Islet precursor cell (in vitro differentiated cells): ENCODE measurements around the gene ARL3.
"Not testable (repeated sequence)": the region's sequence is repeated elsewhere in the genome, so short reads cannot be mapped to it uniquely, and the experiment has no call there.

Source experiments
- DNase-seq: peaks from one replicate; pipeline ENCODE4 v3.0.0-alpha.2; 2018

Gene ARL3

GRCh38 chr10:102670065-102670670 lies 44.0 kb downstream of the ARL3 start:
- DNase-seq: no peak

- DNase-seq: peak; percentile 76
Observed at GRCh38 chr10:102669206-102670064, 44.8 kb downstream of the ARL3 start.

- DNase-seq: no peak
Observed at GRCh38 chr10:102668326-102669107, 45.7 kb downstream of the ARL3 start.

DNA sequence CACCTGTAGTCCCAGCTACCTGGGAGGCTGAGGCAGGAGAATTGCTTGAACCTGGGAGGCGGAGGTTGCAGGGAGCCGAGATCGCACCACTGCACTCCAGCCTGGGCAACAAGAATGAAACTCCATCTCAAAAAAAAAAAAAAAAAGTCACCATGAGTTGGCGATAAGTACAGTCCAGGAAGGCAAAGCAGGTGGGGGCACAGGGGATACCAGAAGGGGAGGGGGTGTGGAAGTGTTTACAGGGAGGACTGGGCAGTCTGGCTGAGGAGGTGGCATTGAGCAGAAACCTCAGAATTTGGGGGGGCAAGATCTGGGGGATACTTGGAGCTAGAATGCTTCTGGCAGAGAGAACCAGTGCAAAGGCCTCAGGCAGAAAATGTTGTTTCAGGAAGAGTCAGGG lies 46.8 kb downstream of the ARL3 start:
- DNase-seq: not testable (repeated sequence)

DNA sequence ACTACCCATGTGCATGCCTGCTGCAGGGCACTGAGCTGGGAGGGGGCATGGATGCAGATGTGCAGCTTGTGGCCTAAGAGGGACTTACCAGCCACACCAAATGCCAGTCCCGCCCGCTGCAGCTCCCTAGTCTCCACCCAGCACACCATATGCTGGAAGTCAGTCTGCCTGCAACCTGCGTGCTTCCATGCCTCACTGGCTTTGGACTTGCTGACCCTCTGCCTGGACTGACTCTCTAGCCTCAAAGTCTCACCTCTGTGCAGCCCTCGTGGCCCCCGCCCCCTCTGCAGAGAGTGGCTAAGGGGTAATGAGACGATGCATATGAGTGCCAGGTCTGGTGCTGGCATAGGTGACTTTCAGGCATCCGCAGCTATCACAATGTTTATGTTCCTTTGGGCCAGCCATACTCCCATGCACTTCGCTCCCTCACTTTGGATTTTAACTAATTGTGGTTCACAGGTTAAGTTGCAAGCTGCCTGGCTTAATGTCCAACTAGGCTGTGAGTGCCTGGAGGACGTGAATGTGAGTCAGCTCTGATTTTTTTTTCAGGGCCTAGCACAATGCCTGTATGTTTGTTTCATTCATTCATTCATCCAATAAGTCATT lies 48.2 kb downstream of the ARL3 start:
- no peak for DNase-seq

- DNase-seq: no peak
Observed at GRCh38 chr10:102661658-102662028, 52.6 kb downstream of the ARL3 start.

- DNase-seq: peak; percentile 63
Observed at GRCh38 chr10:102660888-102661657, 53.1 kb downstream of the ARL3 start.

- peak; percentile 43 for DNase-seq
Observed at GRCh38 chr10:102658802-102659201, 55.4 kb downstream of the ARL3 start.

GRCh38 chr10:102657984-102658724 lies 56.0 kb downstream of the ARL3 start:
- peak; percentile 43 for DNase-seq

GRCh38 chr10:102657451-102657850 lies 56.7 kb downstream of the ARL3 start:
- peak; percentile 42 for DNase-seq

- peak; percentile 46 for DNase-seq
Observed at GRCh38 chr10:102656791-102657371, 57.3 kb downstream of the ARL3 start.

GRCh38 chr10:102656026-102656425 lies 58.2 kb downstream of the ARL3 start:
- no peak for DNase-seq

DNA sequence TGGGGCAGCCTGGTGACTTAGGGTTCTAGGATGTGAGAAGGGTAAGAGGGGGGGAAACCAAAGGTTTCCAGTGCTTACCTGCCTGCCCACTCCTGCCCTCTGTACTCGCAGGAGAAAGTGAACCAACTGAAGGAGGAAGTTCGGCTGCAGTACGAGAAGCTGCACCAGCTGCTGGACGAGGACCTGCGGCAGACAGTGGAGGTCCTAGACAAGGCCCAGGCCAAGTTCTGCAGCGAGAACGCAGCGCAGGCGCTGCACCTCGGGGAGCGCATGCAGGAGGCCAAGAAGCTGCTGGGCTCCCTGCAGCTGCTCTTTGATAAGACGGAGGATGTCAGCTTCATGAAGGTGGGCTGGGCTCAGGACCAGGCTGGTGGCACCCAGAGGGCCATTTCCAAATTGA lies 59.2 kb downstream of the ARL3 start:
- no peak for DNase-seq

DNA sequence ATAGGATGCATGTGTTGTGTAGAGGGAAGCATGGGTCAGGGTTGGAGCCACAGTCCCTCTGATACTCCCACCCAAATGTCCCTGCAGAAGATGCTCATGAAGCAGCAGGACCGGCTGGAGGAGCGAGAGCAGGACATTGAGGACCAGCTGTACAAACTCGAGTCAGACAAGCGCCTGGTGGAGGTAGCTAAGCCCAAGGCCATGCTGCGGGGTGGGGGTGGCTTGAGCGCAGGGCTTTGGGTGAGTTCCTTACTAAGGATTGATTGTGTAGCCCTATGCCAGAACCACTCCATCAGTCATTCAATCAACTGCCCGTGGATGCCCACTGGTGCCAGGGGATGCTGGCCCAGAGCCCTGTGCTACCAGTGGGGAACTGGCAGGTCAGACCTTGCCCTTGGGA lies 59.6 kb downstream of the ARL3 start:
- no peak for DNase-seq

- DNase-seq: no peak
Observed at GRCh38 chr10:102653060-102653459, 61.1 kb downstream of the ARL3 start.

GRCh38 chr10:102652170-102652916 lies 61.9 kb downstream of the ARL3 start:
- peak; percentile 29 for DNase-seq

GRCh38 chr10:102651455-102652169 lies 62.6 kb downstream of the ARL3 start:
- peak; percentile 45 for DNase-seq

GRCh38 chr10:102650655-102651454 lies 63.3 kb downstream of the ARL3 start:
- no peak for DNase-seq
